GM06990 (cell line): ENCODE results near the gene SYN1.

Source experiments
- DNase-seq: peaks from one replicate; pipeline ENCODE4 v3.0.0-alpha.2; 2011; ENCODE audit not compliant: insufficient read length; ENCODE audit errors: extremely low read depth
- H3K27me3 ChIP-seq: replicated peaks from 2 replicates; pipeline ENCODE4 v1.6.0; 2011; ENCODE audit warnings: low read length; ENCODE audit not compliant: control insufficient read depth, insufficient read depth
- H3K36me3 ChIP-seq: 2 replicates; pipeline ENCODE4 v1.5.1; 2011; ENCODE audit warnings: low read length; ENCODE audit not compliant: control insufficient read depth, insufficient read depth
- H3K4me3 ChIP-seq: replicated peaks from 2 replicates; pipeline ENCODE4 v1.5.1; 2011; ENCODE audit warnings: low read depth, mild to moderate bottlenecking, control low read depth, low read length
- TF ChIP-seq, protein P1 (sequence below): IDR thresholded peaks from 2 replicates; pipeline ENCODE4 v1.5.1; 2011; ENCODE audit warnings: low read length, control low read depth, mild to moderate bottlenecking, inconsistent platforms; ENCODE audit not compliant: insufficient read depth, poor library complexity, severe bottlenecking

SYN1 gene

DNA sequence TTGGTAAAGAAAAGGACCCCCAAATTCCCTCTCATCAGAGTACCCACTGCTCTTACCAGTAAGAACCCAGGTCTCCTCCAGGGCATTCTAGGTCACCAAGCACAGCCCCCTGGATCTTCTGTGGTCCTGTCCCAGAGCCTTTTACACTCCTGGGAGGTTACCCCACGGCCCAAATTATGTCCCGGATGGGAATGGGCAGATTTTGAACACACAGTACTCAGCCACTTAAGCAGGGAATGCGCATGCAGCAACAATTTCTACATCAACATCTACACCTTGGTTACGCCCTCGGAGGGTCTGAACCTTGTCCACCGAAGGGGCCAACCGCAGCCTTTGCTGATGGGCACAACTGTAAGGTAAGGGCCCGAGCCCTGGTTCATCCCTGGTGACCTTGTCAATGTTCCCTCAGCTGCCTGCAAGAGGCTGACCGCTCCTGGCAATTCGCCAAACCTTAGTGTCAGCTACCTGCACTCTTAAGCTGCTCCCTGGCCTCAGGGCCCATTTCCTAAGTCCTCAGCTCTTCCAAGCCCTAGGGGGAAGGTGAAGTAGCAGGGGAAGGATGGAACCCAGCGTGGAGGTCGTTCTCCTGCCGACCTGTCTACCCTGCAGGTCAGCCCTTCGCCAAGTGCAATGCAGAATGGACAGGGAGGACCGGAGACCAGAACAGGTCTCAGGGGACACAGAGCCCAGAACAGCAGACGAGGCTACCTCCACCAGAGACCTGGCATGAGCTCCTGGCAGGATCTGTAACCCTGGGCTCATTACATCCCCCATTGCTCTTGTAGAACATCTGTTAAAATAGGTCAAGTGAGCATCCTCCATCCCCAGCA, 31.5 kb downstream of the SYN1 start:
- peaks cover 2% of the 10 kb centered on the region; the same call in 1 of the 2 replicates for H3K36me3 ChIP-seq
- TF ChIP-seq, protein P1, sequence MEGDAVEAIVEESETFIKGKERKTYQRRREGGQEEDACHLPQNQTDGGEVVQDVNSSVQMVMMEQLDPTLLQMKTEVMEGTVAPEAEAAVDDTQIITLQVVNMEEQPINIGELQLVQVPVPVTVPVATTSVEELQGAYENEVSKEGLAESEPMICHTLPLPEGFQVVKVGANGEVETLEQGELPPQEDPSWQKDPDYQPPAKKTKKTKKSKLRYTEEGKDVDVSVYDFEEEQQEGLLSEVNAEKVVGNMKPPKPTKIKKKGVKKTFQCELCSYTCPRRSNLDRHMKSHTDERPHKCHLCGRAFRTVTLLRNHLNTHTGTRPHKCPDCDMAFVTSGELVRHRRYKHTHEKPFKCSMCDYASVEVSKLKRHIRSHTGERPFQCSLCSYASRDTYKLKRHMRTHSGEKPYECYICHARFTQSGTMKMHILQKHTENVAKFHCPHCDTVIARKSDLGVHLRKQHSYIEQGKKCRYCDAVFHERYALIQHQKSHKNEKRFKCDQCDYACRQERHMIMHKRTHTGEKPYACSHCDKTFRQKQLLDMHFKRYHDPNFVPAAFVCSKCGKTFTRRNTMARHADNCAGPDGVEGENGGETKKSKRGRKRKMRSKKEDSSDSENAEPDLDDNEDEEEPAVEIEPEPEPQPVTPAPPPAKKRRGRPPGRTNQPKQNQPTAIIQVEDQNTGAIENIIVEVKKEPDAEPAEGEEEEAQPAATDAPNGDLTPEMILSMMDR: no peak
- H3K27me3 ChIP-seq: no peaks in the 10 kb centered on the region; the same call in 1 of the 2 replicates
- H3K4me3 ChIP-seq: no peak overlapping the region
- no peak for DNase-seq

DNA sequence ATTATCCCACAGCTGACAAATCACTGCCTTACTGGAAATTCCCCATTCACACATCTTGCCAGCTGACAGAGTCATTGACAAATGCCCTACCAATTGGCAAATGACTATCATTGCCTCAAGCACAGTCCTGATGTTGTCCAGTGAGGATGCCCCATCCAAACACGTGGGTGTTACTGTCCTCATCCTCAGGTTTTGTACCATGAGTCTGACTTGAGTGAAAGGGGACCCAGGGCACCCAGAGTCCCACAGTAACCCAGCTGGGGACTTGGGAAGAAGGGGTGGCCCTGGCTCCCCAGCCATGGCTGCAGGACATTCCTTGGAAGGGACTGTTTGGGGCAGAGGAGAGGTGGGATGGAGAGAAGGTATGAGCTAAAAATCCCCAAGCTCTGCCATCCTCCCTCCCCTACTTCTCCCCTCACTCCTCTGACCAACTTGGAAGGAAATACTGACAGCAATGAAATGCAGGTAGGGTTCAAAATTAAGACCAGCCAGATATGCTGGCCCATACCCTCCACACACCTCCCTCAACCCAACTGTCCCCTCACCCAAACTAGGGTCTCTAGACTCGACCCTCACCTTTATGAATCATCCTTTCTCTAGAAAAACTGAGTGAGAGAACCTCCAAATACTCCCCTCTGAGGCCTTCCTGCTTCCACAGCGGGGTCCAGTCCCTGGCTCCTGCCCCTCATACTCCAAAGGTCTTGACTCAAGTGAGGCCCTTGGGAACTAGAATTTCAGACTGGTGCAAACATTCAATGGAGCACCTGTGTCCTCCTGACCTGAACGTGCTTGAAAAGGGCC, 32.4 kb downstream of the SYN1 start:
- TF ChIP-seq, protein P1: no peak
- no peak for DNase-seq
- Histone ChIP-seq H3K27me3 (no peaks in the 10 kb centered on the region; the same call in 1 of the 2 replicates), H3K4me3 (no peak overlapping the region), H3K36me3 (peaks cover 2% of the 10 kb centered on the region; the same call in 1 of the 2 replicates)

DNA sequence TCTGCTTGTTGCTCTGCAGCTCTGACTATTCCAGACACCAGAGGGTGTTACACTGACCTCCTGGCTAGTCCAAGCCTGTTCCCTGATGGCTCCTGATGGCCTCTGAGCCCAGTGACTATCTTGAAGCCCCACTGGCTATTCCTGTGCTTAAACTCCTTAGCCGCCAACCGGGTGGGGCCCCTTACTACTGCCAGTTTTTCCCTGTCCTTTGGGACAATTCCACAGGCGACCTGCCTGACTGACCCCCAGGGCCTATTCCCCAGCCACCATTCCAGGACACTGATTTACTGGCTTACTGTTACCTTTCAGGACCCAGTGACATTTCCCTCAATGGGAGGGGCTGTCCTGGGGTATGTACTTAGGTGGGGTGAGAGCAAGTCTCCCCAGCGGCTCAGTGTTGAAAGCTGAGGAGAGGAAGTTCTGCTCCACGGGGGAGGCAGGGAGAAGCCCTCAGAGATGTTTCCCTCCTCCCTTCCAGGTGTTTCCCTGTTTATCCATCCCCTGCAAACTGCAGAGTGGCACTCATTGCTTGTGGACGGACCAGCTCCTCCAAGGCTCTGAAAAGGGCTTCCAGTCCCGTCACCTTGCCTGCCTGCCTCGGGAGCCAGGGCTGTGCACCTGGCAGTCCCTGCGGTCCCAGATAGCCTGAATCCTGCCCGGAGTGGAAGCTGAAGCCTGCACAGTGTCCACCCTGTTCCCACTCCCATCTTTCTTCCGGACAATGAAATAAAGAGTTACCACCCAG, 33.4 kb downstream of the SYN1 start:
- DNase-seq: no peak
- Histone ChIP-seq H3K4me3 (no peak overlapping the region), H3K36me3 (peaks cover 2% of the 10 kb centered on the region; the same call in 1 of the 2 replicates), H3K27me3 (no peaks in the 10 kb centered on the region; the same call in 1 of the 2 replicates)
- TF ChIP-seq, protein P1: no peak

DNA sequence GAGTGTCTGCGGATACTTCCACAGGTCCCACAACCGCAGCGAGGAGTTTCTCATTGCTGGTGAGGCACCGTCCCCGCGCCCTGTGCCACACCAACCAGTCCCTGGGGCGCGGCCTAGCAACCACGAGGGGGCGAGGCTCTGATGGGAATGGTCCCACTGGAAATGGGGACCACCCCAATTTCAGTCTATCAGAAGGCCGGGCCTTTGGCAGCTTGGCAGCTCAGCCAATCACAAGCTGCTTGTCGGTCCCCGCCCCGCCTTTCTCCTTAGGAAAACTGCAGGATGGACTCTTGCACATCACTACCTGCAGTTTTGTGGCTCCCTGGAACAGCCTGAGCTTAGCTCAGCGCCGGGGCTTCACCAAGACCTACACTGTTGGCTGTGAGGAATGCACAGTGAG, 34.4 kb downstream of the SYN1 start:
- no peak for DNase-seq
- TF ChIP-seq, protein P1: no peak
- Histone ChIP-seq H3K4me3 (no peak overlapping the region), H3K36me3 (peaks cover 2% of the 10 kb centered on the region; the same call in 1 of the 2 replicates), H3K27me3 (no peaks in the 10 kb centered on the region; the same call in 1 of the 2 replicates)

DNA sequence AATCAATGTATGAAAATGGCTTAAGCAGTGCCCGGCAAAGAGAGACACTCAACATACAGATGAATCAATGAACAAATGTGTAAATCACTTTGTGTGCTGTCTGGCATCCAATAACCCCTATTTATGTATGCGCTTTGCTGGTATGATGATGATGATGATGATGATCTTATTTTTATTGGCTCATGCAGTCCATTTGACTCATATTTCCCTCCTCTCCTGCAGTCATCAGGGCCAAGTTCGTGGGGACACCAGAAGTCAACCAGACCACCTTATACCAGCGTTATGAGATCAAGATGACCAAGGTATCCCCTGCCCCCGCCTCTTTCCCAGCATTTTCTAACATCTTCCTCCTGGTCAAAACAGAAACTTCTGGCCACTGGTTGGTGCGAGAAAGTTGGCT, 34.9 kb downstream of the SYN1 start:
- H3K36me3 ChIP-seq: peaks cover 2% of the 10 kb centered on the region; the same call in 1 of the 2 replicates
- TF ChIP-seq, protein P1: no peak
- no peaks in the 10 kb centered on the region; the same call in 1 of the 2 replicates for H3K27me3 ChIP-seq
- no peak overlapping the region for H3K4me3 ChIP-seq
- DNase-seq: no peak
